HG03025 (cell line): ENCODE results near the gene GID8.

Experiments used
- ATAC-seq: cut with Tn5 transposase; IDR thresholded peaks from one replicate; pipeline ENCODE4 v1.9.1; 2021; ENCODE audit warnings: mild to moderate bottlenecking, moderate library complexity; ENCODE audit not compliant: unreplicated experiment, low FRiP score

Gene GID8

DNA sequence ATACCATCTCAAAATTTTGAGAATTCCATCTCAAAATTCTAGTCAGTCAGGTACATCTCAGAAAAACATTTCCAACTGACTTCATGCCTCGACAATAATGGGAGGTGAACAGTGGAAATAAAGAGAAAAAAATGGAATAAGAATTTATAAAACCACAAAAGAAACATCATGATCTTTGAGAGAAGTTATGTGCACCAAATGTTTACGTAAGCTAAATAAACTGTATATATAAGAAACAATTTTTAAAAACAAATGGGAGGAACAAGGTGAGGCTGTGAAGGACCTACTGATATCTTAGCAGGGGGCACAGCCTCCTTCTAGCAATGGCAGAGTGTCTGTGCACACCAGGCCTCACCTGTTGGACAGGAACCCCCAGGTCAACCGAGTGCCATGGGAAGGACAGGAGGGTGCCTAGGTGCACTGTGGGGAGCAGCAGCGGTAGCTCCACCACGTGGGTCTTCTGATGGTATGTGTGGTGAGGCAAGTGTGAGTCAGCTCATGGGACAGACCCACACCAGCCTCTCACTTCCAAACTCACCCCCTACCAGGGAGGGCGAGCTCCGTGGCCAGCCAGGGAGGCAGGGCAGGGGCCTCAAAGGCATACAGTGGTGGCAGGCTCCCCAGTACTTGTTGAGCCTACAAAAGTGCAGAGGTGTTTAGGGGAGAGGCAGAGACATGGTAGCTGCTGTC, 34.9 kb upstream of the GID8 start:
- ATAC-seq = no peak

GRCh38 chr20:62905536-62906117, 32.3 kb upstream of the GID8 start:
- no peak for ATAC-seq

DNA sequence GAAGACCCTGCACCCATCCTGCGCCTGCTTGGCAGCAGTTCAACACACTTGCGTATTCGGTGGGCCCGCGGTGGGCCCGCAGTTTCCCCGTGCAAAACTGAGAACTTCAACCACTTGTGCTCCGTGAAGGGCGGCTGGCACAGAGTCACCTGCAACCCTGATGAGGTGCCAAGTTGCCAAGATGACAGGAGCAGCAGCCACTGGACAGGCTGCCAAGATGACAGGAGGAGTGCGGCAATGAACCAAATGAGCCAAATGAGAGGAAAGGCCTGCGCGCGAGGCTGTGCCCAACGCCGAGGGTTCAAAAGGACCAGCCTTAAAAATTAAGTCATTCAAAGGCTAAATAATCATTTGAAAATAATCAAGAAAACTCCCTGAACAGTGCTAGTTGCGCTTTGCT, 31.7 kb upstream of the GID8 start:
- ATAC-seq = no peak

GRCh38 chr20:62906647-62907375, 31.1 kb upstream of the GID8 start:
- no peak for ATAC-seq

- no peak for ATAC-seq
Observed at GRCh38 chr20:62907384-62908317, 30.3 kb upstream of the GID8 start.

GRCh38 chr20:62908971-62909791, 28.8 kb upstream of the GID8 start:
- ATAC-seq = no peak

DNA sequence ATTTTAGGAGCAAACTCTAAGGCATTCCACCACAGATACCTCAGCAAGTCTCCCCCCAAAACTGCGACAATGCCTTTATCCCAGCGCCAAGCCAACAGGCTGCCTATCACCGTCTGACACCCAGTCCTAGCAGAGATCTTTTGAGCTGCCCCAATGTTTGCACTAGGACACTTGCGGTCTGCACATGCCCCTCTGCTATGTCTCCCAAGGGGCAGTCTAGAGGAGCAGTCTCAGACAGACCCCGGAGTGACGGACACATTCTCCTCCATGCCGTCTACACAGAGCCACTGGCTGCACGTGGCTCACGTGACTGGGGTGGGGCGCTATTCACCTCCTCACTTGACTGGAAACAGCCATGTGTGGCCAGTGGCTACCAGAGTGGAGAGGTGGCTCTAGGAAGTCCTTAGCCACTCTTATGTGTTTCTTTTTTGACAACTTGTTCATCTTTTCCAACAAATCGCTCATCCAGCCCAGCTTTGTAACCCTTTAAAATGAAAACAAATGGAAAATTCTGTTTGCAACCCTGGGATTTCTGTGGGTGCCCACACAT, 27.7 kb upstream of the GID8 start:
- ATAC-seq = no peak

DNA sequence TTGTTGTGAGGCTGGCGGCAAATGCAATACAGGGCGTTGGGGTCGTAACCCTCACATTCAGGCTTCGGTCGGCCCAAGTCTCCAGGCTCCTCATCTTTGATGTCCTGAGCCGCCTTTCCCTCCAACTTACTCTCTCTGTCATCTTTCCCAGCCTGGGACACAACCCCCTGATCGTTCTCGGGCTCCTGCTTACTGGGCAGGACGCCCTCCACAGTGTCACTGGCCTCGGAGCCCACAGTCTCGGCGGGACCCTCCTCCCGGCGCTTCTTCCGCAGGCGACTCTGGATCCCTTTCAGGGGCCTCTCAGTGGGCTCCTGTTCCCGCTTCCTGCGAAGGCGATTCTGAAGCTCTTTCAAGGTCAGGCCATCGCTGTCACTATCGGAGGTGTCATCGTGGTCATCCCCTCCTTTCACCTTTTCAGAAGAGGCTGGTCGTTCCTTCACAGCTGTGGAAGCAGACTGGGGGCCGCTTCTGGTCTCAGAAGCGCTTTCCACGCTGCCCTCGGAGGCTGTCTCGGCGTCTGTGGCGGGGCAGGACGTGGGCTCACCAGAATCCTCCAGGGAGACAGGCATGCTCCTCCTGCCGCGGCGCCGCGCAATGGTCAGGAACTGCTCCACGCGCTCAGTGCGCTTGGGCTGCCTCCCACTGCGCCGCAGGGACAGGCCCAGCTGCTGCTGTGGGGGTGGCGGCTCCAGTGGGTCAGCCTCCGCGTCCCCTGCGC, 27.0 kb upstream of the GID8 start:
- no peak for ATAC-seq

DNA sequence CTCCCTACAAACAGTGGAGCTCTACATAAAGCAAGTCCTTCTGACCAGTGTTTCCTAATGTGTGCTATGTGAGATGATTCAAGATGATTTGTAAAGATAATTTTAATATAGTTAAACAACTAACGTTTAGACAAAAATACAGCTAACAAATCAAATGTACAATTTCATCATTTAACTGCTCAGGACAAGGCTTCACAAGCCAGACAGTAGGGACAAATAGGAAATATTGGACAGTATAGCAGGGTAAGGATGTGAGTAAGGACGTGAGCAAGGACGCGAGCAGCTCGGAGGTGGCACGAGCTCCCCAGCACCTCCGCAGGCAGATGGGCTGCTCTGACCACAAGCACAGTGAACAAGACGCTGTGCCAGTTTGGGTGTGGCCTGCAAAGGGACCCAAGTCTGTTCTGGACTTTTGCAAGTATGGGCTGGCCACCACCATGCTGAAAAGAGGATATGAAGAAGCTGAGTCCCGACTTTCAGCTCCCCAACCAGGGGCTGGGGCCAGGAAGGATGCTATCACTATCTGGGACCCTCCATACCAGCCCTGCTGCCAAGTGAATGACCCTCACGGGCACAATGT, 26.2 kb upstream of the GID8 start:
- no peak for ATAC-seq

GRCh38 chr20:62913043-62913630, 24.8 kb upstream of the GID8 start:
- ATAC-seq = no peak

DNA sequence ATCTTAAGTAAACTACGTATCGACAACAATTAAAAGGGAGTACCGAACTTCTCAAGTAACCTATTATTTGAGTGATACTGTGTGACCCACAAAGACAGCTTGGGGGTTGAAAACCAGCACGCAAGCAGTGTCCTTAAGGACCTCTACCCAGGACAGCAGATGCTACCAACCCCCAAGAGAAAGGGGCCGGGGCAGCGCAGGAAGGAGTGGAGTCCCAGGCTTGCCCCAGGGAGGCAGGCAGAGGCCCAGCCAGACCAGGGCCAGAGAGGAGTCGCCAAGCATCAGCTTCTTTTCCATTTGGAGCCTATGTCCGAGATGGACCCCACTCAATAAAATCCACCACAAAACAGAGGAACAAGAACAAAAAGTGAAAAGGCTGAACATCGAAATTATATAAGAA, 23.5 kb upstream of the GID8 start:
- ATAC-seq = no peak

GRCh38 chr20:62914970-62915457, 22.9 kb upstream of the GID8 start:
- ATAC-seq = no peak

DNA sequence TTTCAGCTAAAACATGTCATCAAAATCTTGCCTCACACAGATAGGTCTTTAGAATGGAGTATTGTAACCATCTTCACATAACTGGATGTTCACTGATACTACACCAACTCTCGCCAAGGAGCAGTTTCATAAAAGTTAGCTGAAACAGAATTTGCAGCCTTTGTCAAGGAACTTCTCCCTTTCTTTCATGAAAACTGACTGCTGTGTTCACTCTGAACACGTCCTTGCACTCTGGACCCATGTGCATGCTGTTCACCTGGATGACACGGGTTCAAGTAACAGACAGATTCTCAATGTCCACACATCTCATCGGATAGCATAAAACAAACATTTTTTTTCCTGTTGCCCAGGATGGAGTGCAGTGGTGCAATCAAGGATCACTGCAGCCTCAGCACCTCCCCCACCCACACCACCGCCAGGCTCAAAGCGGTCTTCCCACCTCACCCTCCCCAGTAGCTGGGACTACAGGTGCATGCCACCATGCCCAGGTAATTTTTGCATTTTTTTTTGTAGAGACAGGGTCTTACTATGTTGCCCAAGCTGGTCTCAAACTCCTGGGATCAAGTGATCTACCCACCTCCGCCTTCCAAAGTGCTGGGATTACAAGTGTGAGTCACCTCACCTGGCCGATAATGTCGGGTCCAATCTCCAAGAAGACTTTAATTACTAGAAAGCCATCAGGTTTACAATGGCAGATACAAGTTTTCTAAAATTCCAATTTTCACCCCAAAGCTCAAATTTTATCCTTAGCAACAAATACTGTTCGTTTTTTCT, 21.1 kb upstream of the GID8 start:
- no peak for ATAC-seq

GRCh38 chr20:62917720-62918119, 20.2 kb upstream of the GID8 start:
- no peak for ATAC-seq

- ATAC-seq = no peak
Observed at GRCh38 chr20:62918147-62918546, 19.8 kb upstream of the GID8 start.

DNA sequence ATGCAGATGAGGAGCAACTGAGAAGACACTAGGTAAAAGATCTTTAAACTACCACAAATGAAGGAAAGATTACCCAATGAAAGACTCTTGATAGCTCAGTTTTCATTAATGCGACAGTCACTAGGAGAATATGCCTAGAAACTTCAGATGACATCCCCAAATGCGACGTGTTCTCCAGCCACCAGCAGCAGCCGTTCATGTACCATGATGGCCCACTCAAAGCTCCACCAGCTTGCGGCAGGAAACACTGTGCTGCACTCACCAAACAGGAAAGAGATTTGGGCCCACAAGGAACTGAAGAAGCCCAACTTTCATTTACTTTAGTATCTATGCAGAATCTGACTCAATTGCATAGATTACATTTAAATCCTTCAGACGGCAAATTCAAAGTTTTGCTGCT, 19.1 kb upstream of the GID8 start:
- no peak for ATAC-seq

DNA sequence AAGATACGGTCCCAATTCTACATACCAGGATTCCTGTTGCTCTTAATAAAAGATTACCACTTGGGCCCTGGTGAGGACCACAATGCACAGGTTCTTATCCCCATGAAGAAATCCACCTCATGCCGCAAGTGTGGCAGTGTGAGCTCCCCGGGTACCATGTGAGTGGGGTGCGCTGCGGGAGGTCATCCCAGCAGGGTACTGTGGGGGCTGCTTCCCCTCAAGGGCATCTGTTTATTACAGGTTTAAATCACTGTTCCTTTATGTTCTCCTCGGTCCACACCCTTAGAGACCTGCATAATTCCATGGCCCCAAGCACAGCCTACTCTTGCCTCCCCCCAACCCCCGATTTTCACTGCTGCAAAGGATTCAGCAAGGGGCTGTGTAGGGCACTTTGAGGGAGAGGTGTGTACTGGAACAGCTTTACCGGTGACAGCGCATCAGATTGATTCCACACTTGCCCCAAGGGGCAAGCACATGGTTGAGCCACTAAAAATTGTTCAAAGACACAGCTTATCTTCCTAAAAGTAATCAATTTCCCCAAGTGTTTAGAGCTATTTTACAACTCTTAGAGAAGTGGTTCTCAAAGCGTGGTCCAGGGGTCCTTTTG, 17.8 kb upstream of the GID8 start:
- no peak for ATAC-seq
